GM23338 (cell line): ENCODE results near the gene FKBP2. TPM values are rescaled to one million over a fixed set of nuclear protein-coding genes. Genes with fewer than 3 reads are reported as not detected.

Experiments used
- ATAC-seq: fragments of 200-7000 bp; cut with Tn5 transposase; 3 replicates; pipeline ENCODE4 v1.9.1; 2020
- DNase-seq: peaks from one replicate; pipeline ENCODE4 v3.0.0-alpha.2; 2015; ENCODE audit warnings: low spot score
- H2AFZ ChIP-seq: fragments of 200-600 bp; sonication (generic); 2 replicates; pipeline ENCODE4 v1.8.0; 2016; ENCODE audit warnings: antibody characterized with exemption, mild to moderate bottlenecking, moderate library complexity
- H3F3A ChIP-seq: fragments of 200-600 bp; sonication (generic); replicated peaks from 2 replicates; pipeline ENCODE4 v1.8.0; 2017; ENCODE audit warnings: antibody characterized with exemption, mixed run types, low read depth
- H3K27ac ChIP-seq: fragments of 200-600 bp; sonication (generic); 2 replicates; pipeline ENCODE4 v1.6.1; 2016; ENCODE audit warnings: low read depth
- H3K27me3 ChIP-seq: fragments of 200-600 bp; sonication (generic); 2 replicates; pipeline ENCODE4 v1.8.0; 2016; ENCODE audit warnings: mild to moderate bottlenecking, mixed run types, moderate library complexity; ENCODE audit not compliant: insufficient read depth
- H3K36me3 ChIP-seq: fragments of 200-600 bp; sonication (generic); 2 replicates; pipeline ENCODE4 v1.8.0; 2016; ENCODE audit warnings: mild to moderate bottlenecking; ENCODE audit not compliant: insufficient read depth
- H3K4me1 ChIP-seq: fragments of 200-600 bp; sonication (generic); 2 replicates; pipeline ENCODE4 v1.8.0; 2016; ENCODE audit warnings: mild to moderate bottlenecking, moderate library complexity; ENCODE audit not compliant: insufficient read depth
- H3K4me2 ChIP-seq: fragments of 200-600 bp; sonication (generic); 2 replicates; pipeline ENCODE4 v1.7.1; 2017; ENCODE audit warnings: mixed run types
- H3K4me3 ChIP-seq: fragments of 200-600 bp; sonication (generic); 2 replicates; pipeline ENCODE4 v1.6.1; 2016; ENCODE audit warnings: mixed run types
- H3K79me2 ChIP-seq: fragments of 200-600 bp; sonication (generic); replicated peaks from 2 replicates; pipeline ENCODE4 v1.8.0; 2017; ENCODE audit warnings: mild to moderate bottlenecking; ENCODE audit not compliant: insufficient read depth
- H3K9me2 ChIP-seq: fragments of 200-600 bp; sonication (generic); 2 replicates; pipeline ENCODE4 v1.8.0; 2017; ENCODE audit not compliant: insufficient read depth
- H4K20me1 ChIP-seq: fragments of 200-600 bp; sonication (generic); replicated peaks from 2 replicates; pipeline ENCODE4 v1.8.0; 2017; ENCODE audit warnings: mild to moderate bottlenecking; ENCODE audit not compliant: insufficient read depth
- H3K27ac Mint-ChIP-seq: 2 replicates; pipeline ENCODE4 v1.8.0; 2020; ENCODE audit warnings: inconsistent platforms, mild to moderate bottlenecking, moderate library complexity, mixed read lengths
- H3K27me3 Mint-ChIP-seq: 3 replicates; pipeline ENCODE4 v1.8.0; 2022; ENCODE audit warnings: low read depth, mild to moderate bottlenecking, moderate library complexity, mixed read lengths, inconsistent platforms; ENCODE audit not compliant: insufficient read depth, poor library complexity
- H3K36me3 Mint-ChIP-seq: 3 replicates; pipeline ENCODE4 v1.8.0; 2021; ENCODE audit warnings: low read depth, mild to moderate bottlenecking, inconsistent platforms, moderate library complexity, mixed read lengths
- H3K4me1 Mint-ChIP-seq: 3 replicates; pipeline ENCODE4 v1.8.0; 2020; ENCODE audit warnings: mild to moderate bottlenecking, inconsistent platforms, mixed read lengths
- H3K4me3 Mint-ChIP-seq: 3 replicates; pipeline ENCODE4 v1.8.0; 2021; ENCODE audit warnings: moderate library complexity, mild to moderate bottlenecking, inconsistent platforms, mixed read lengths
- H3K9me3 Mint-ChIP-seq: 3 replicates; pipeline ENCODE4 v1.8.0; 2020; ENCODE audit warnings: moderate library complexity, mild to moderate bottlenecking, inconsistent platforms, mixed read lengths
- CREB1 ChIP-seq: fragments of 250-450 bp; sonication (Bioruptor Pico); IDR thresholded peaks from 2 replicates; pipeline ENCODE4 v1.5.0; 2020; ENCODE audit warnings: low read depth, mild to moderate bottlenecking, moderate library complexity
- EZH2 ChIP-seq: fragments of 200-600 bp; sonication (generic); IDR thresholded peaks from one replicate; pipeline ENCODE4 v1.8.0; 2017; ENCODE audit warnings: antibody characterized with exemption, mild to moderate bottlenecking, low read depth; ENCODE audit not compliant: unreplicated experiment
- EZH2phosphoT487 ChIP-seq: fragments of 200-600 bp; sonication (generic); IDR thresholded peaks from one replicate; pipeline ENCODE4 v1.8.1; 2018; ENCODE audit warnings: antibody characterized with exemption; ENCODE audit not compliant: unreplicated experiment
- JUNB ChIP-seq: IDR thresholded peaks from one replicate; pipeline ENCODE4 v1.6.1; 2016; ENCODE audit warnings: antibody characterized with exemption; ENCODE audit not compliant: unreplicated experiment
- NANOG ChIP-seq: IDR thresholded peaks from 2 replicates; pipeline ENCODE4 v1.6.1; 2016; ENCODE audit warnings: antibody characterized with exemption, borderline replicate concordance
- POLR2AphosphoS5 ChIP-seq: IDR thresholded peaks from 2 replicates; pipeline ENCODE4 v1.6.1; 2016; ENCODE audit warnings: antibody characterized with exemption, low read depth
- STAT1 ChIP-seq: IDR thresholded peaks from one replicate; pipeline ENCODE4 v1.6.1; 2016; ENCODE audit warnings: antibody characterized with exemption; ENCODE audit not compliant: unreplicated experiment
- ZNF114 ChIP-seq: fragments of 250-450 bp; sonication (Bioruptor Pico); IDR thresholded peaks from 2 replicates; pipeline ENCODE4 v1.5.0; 2020; ENCODE audit warnings: mild to moderate bottlenecking, moderate library complexity
- ZNF331 ChIP-seq: fragments of 250-450 bp; sonication (Bioruptor Pico); IDR thresholded peaks from 2 replicates; pipeline ENCODE4 v1.5.0; 2020; ENCODE audit warnings: low read depth, mild to moderate bottlenecking, moderate library complexity
- polyA plus RNA-seq: library from polyadenylated mRNA; unstranded; fragments of >200 nt; fragmentation: Nextera tagmentation; extraction: Ambion mirVana; gene quantifications from 2 replicates; pipeline ENCODE4 v1.2.1, GENCODE V29; 2016
- total RNA-seq: library from RNA; depleted of rRNA; stranded (reverse); fragments of >200 nt; shearing (Covaris generic); gene quantifications from 2 replicates; pipeline ENCODE4 v1.2.3, GENCODE V29; 2014
- TF ChIP-seq, protein P1 (sequence below): IDR thresholded peaks from 2 replicates; pipeline ENCODE4 v1.6.1; 2016; ENCODE audit warnings: antibody characterized with exemption
- TF ChIP-seq, protein P2 (sequence below): IDR thresholded peaks from one replicate; pipeline ENCODE4 v1.6.1; 2018; ENCODE audit warnings: antibody characterized with exemption; ENCODE audit not compliant: unreplicated experiment
- TF ChIP-seq, protein P3 (sequence below), 2 experiments: fragments of 200-600 bp in 1 of 2; sonication (generic) in 1 of 2; conservative IDR thresholded peaks; 2 replicates each; pipeline versions ENCODE4 v1.5.1 to v1.6.1; 2016 to 2017; ENCODE audit warnings: antibody characterized with exemption in 2 of 2, low read depth in 2 of 2, mild to moderate bottlenecking in 2 of 2, moderate library complexity in 1 of 2
- TF ChIP-seq, protein P4 (sequence below): fragments of 250-450 bp; sonication (Bioruptor Pico); IDR thresholded peaks from 2 replicates; pipeline ENCODE4 v1.5.0; 2020; ENCODE audit warnings: mild to moderate bottlenecking, moderate library complexity

FKBP2 gene
- total and polyA plus RNA-seq, 2 experiments from 2014 or later = 31.4 to 201 TPM

DNA sequence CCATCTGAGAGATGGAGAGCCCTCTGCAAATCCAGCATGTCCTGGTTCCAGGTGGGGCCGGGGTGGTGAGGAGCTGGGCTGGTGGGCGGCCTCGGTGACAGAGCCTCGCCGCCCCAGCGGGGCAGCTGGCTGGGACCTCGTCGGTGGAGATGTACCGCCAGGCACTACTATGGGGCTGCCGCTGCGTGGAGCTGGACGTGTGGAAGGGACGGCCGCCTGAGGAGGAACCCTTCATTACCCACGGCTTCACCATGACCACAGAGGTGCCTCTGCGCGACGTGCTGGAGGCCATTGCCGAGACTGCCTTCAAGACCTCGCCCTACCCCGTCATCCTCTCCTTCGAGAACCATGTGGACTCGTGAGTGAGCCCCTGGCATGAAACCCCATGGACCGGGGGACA lies 17.5 kb downstream of the FKBP2 start:
- no peak for ATAC-seq
- no peaks in the 10 kb centered on the region for H3K9me2 ChIP-seq
- H4K20me1 ChIP-seq = peaks cover 4% of the 10 kb centered on the region; the same call in 1 of the 2 replicates
- H3K4me3 Mint-ChIP-seq = no peak overlapping the region
- peaks cover 12% of the 10 kb centered on the region for H3K4me1 Mint-ChIP-seq
- H3K36me3 ChIP-seq = peaks cover 11% of the 10 kb centered on the region
- no peak overlapping the region for H3K4me2 ChIP-seq
- peaks cover 64% of the 10 kb centered on the region for H3K36me3 Mint-ChIP-seq
- peaks cover 2% of the 10 kb centered on the region for H3K79me2 ChIP-seq
- no peak for DNase-seq
- peaks cover 18% of the 10 kb centered on the region for H3K27me3 Mint-ChIP-seq
- no peak overlapping the region for H3K27ac ChIP-seq
- no peak overlapping the region for H2AFZ ChIP-seq
- no peak overlapping the region for H3K27ac Mint-ChIP-seq
- H3K4me3 ChIP-seq = no peak overlapping the region
- H3K27me3 ChIP-seq = no peaks in the 10 kb centered on the region
- H3K9me3 Mint-ChIP-seq = no peaks in the 10 kb centered on the region
- no peaks in the 10 kb centered on the region for H3F3A ChIP-seq
- TF ChIP-seq JUNB (no peak), EZH2phosphoT487 (no peak), POLR2AphosphoS5 (no peak), NANOG (no peak), STAT1 (no peak), EZH2 (no peak), ZNF331 (CRISPR knock-in tag) (no peak), ZNF114 (CRISPR knock-in tag) (no peak), CREB1 (CRISPR knock-in tag) (no peak)
- TF ChIP-seq, protein P1, sequence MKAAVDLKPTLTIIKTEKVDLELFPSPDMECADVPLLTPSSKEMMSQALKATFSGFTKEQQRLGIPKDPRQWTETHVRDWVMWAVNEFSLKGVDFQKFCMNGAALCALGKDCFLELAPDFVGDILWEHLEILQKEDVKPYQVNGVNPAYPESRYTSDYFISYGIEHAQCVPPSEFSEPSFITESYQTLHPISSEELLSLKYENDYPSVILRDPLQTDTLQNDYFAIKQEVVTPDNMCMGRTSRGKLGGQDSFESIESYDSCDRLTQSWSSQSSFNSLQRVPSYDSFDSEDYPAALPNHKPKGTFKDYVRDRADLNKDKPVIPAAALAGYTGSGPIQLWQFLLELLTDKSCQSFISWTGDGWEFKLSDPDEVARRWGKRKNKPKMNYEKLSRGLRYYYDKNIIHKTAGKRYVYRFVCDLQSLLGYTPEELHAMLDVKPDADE = no peak
- TF ChIP-seq, protein P2, sequence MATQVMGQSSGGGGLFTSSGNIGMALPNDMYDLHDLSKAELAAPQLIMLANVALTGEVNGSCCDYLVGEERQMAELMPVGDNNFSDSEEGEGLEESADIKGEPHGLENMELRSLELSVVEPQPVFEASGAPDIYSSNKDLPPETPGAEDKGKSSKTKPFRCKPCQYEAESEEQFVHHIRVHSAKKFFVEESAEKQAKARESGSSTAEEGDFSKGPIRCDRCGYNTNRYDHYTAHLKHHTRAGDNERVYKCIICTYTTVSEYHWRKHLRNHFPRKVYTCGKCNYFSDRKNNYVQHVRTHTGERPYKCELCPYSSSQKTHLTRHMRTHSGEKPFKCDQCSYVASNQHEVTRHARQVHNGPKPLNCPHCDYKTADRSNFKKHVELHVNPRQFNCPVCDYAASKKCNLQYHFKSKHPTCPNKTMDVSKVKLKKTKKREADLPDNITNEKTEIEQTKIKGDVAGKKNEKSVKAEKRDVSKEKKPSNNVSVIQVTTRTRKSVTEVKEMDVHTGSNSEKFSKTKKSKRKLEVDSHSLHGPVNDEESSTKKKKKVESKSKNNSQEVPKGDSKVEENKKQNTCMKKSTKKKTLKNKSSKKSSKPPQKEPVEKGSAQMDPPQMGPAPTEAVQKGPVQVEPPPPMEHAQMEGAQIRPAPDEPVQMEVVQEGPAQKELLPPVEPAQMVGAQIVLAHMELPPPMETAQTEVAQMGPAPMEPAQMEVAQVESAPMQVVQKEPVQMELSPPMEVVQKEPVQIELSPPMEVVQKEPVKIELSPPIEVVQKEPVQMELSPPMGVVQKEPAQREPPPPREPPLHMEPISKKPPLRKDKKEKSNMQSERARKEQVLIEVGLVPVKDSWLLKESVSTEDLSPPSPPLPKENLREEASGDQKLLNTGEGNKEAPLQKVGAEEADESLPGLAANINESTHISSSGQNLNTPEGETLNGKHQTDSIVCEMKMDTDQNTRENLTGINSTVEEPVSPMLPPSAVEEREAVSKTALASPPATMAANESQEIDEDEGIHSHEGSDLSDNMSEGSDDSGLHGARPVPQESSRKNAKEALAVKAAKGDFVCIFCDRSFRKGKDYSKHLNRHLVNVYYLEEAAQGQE = no peak
- TF ChIP-seq, protein P3, sequence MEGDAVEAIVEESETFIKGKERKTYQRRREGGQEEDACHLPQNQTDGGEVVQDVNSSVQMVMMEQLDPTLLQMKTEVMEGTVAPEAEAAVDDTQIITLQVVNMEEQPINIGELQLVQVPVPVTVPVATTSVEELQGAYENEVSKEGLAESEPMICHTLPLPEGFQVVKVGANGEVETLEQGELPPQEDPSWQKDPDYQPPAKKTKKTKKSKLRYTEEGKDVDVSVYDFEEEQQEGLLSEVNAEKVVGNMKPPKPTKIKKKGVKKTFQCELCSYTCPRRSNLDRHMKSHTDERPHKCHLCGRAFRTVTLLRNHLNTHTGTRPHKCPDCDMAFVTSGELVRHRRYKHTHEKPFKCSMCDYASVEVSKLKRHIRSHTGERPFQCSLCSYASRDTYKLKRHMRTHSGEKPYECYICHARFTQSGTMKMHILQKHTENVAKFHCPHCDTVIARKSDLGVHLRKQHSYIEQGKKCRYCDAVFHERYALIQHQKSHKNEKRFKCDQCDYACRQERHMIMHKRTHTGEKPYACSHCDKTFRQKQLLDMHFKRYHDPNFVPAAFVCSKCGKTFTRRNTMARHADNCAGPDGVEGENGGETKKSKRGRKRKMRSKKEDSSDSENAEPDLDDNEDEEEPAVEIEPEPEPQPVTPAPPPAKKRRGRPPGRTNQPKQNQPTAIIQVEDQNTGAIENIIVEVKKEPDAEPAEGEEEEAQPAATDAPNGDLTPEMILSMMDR (conservative IDR thresholded peaks at IDR 0.05; ENCODE audit: low read depth in 2 of 2) = no peak
- TF ChIP-seq, protein P4, sequence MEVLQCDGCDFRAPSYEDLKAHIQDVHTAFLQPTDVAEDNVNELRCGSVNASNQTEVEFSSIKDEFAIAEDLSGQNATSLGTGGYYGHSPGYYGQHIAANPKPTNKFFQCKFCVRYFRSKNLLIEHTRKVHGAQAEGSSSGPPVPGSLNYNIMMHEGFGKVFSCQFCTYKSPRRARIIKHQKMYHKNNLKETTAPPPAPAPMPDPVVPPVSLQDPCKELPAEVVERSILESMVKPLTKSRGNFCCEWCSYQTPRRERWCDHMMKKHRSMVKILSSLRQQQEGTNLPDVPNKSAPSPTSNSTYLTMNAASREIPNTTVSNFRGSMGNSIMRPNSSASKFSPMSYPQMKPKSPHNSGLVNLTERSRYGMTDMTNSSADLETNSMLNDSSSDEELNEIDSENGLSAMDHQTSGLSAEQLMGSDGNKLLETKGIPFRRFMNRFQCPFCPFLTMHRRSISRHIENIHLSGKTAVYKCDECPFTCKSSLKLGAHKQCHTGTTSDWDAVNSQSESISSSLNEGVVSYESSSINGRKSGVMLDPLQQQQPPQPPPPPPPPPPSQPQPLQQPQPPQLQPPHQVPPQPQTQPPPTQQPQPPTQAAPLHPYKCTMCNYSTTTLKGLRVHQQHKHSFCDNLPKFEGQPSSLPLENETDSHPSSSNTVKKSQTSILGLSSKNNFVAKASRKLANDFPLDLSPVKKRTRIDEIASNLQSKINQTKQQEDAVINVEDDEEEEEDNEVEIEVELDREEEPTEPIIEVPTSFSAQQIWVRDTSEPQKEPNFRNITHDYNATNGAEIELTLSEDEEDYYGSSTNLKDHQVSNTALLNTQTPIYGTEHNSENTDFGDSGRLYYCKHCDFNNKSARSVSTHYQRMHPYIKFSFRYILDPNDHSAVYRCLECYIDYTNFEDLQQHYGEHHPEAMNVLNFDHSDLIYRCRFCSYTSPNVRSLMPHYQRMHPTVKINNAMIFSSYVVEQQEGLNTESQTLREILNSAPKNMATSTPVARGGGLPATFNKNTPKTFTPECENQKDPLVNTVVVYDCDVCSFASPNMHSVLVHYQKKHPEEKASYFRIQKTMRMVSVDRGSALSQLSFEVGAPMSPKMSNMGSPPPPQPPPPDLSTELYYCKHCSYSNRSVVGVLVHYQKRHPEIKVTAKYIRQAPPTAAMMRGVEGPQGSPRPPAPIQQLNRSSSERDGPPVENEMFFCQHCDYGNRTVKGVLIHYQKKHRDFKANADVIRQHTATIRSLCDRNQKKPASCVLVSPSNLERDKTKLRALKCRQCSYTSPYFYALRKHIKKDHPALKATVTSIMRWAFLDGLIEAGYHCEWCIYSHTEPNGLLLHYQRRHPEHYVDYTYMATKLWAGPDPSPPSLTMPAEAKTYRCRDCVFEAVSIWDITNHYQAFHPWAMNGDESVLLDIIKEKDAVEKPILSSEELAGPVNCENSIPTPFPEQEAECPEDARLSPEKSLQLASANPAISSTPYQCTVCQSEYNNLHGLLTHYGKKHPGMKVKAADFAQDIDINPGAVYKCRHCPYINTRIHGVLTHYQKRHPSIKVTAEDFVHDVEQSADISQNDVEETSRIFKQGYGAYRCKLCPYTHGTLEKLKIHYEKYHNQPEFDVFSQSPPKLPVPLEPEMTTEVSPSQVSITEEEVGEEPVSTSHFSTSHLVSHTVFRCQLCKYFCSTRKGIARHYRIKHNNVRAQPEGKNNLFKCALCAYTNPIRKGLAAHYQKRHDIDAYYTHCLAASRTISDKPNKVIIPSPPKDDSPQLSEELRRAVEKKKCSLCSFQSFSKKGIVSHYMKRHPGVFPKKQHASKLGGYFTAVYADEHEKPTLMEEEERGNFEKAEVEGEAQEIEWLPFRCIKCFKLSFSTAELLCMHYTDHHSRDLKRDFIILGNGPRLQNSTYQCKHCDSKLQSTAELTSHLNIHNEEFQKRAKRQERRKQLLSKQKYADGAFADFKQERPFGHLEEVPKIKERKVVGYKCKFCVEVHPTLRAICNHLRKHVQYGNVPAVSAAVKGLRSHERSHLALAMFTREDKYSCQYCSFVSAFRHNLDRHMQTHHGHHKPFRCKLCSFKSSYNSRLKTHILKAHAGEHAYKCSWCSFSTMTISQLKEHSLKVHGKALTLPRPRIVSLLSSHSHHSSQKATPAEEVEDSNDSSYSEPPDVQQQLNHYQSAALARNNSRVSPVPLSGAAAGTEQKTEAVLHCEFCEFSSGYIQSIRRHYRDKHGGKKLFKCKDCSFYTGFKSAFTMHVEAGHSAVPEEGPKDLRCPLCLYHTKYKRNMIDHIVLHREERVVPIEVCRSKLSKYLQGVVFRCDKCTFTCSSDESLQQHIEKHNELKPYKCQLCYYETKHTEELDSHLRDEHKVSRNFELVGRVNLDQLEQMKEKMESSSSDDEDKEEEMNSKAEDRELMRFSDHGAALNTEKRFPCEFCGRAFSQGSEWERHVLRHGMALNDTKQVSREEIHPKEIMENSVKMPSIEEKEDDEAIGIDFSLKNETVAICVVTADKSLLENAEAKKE (CRISPR knock-in tag) = no peak
- H3K4me1 ChIP-seq = no peaks in the 10 kb centered on the region
